ENCODE measurements around the gene TRNT1. TPM values are rescaled to one million over a fixed set of nuclear protein-coding genes. Genes with fewer than 3 reads are reported as not detected.

The TRNT1 gene
- total RNA-seq, 1 experiment from 2014 or later = 34.3 TPM

GRCh38 chr3:3179407-3180094 lies 52.8 kb downstream of the TRNT1 start, which contains the start of gene CRBN:
Gene CRBN (minus strand): TSS chr3:3179691. CDS start chr3:3179687, 4 bp downstream.
- Histone ChIP-seq H3K4me3 (peak within 1 kb of the TSS; percentile 89), H3K4me1 (no peaks in the 10 kb centered on the region), H3K9me3 (replicated peaks) (no peaks in the 10 kb centered on the region), H3K27me3 (no peaks in the 10 kb centered on the region), H3K36me3 (no peaks in the 10 kb centered on the region), H3K27ac (peak within 1 kb of the TSS; percentile 51)
- peak; percentile 79 to 86 for DNase-seq

GRCh38 chr3:3180456-3180855 lies 53.7 kb downstream of the TRNT1 start:
- no peak overlapping the region for H3K4me3 ChIP-seq
- no peak for DNase-seq
- H3K9me3 ChIP-seq (replicated peaks) = no peaks in the 10 kb centered on the region
- H3K27me3 ChIP-seq = no peaks in the 10 kb centered on the region
- no peaks in the 10 kb centered on the region for H3K36me3 ChIP-seq
- H3K4me1 ChIP-seq = no peaks in the 10 kb centered on the region
- no peak overlapping the region for H3K27ac ChIP-seq

GRCh38 chr3:3184876-3185275 lies 58.1 kb downstream of the TRNT1 start:
- no peaks in the 10 kb centered on the region for H3K9me3 ChIP-seq (replicated peaks)
- no peaks in the 10 kb centered on the region for H3K36me3 ChIP-seq
- no peaks in the 10 kb centered on the region for H3K4me1 ChIP-seq
- no peak for DNase-seq
- no peaks in the 10 kb centered on the region for H3K27me3 ChIP-seq
- H3K27ac ChIP-seq = no peak overlapping the region
- H3K4me3 ChIP-seq = no peak overlapping the region

- no peaks in the 10 kb centered on the region for H3K36me3 ChIP-seq
- no peak overlapping the region for H3K4me3 ChIP-seq
- no peak for DNase-seq
- no peaks in the 10 kb centered on the region for H3K27me3 ChIP-seq
- no peaks in the 10 kb centered on the region for H3K4me1 ChIP-seq
- H3K9me3 ChIP-seq (replicated peaks) = no peaks in the 10 kb centered on the region
- H3K27ac ChIP-seq = no peak overlapping the region
Observed at GRCh38 chr3:3189102-3189727, 62.5 kb downstream of the TRNT1 start.

- Histone ChIP-seq H3K9me3 (replicated peaks) (no peaks in the 10 kb centered on the region), H3K27ac (no peak overlapping the region), H3K4me1 (no peaks in the 10 kb centered on the region), H3K36me3 (no peaks in the 10 kb centered on the region), H3K4me3 (no peak overlapping the region), H3K27me3 (no peaks in the 10 kb centered on the region)
- no peak for DNase-seq
Observed at GRCh38 chr3:3189961-3190360, 63.2 kb downstream of the TRNT1 start.

GRCh38 chr3:3191675-3192285 lies 65.0 kb downstream of the TRNT1 start:
- Histone ChIP-seq H3K36me3 (no peaks in the 10 kb centered on the region), H3K9me3 (replicated peaks) (no peaks in the 10 kb centered on the region), H3K4me3 (no peak overlapping the region), H3K4me1 (no peaks in the 10 kb centered on the region), H3K27ac (no peak overlapping the region), H3K27me3 (no peaks in the 10 kb centered on the region)
- no peak for DNase-seq

GRCh38 chr3:3192286-3192675 lies 65.5 kb downstream of the TRNT1 start:
- Histone ChIP-seq H3K4me3 (no peak overlapping the region), H3K9me3 (replicated peaks) (no peaks in the 10 kb centered on the region), H3K27ac (no peak overlapping the region), H3K27me3 (no peaks in the 10 kb centered on the region), H3K36me3 (no peaks in the 10 kb centered on the region), H3K4me1 (no peaks in the 10 kb centered on the region)
- no peak for DNase-seq

- H3K4me1 ChIP-seq = no peaks in the 10 kb centered on the region
- no peaks in the 10 kb centered on the region for H3K9me3 ChIP-seq (replicated peaks)
- H3K27me3 ChIP-seq = no peaks in the 10 kb centered on the region
- H3K27ac ChIP-seq = no peak overlapping the region
- H3K36me3 ChIP-seq = no peaks in the 10 kb centered on the region
- no peak overlapping the region for H3K4me3 ChIP-seq
- no peak for DNase-seq
Observed at GRCh38 chr3:3194861-3195260, 68.1 kb downstream of the TRNT1 start.

GRCh38 chr3:3196148-3196861 lies 69.6 kb downstream of the TRNT1 start:
- H3K4me3 ChIP-seq = no peak overlapping the region
- H3K27me3 ChIP-seq = no peaks in the 10 kb centered on the region
- DNase-seq = peak in 1 of 2 experiments; percentile 44
- H3K27ac ChIP-seq = no peak overlapping the region
- H3K9me3 ChIP-seq (replicated peaks) = no peaks in the 10 kb centered on the region
- no peaks in the 10 kb centered on the region for H3K36me3 ChIP-seq
- H3K4me1 ChIP-seq = no peaks in the 10 kb centered on the region

Other genes starting within 250 kb of the TRNT1 start
- not detected in 2 replicates for gene IL5RA, start 16.6 kb upstream of the TRNT1 start, total RNA-seq (2014; rRNA removed; shearing (Covaris generic))
- 35.3 and 37.4 TPM in 2 replicates for gene CRBN, start 52.8 kb downstream of the TRNT1 start, total RNA-seq (2014; rRNA removed; shearing (Covaris generic))